Heart left ventricle (tissue), 13 donors: Measurements from ENCODE around the gene ACTN2.

Experiments
- POLR2A ChIP-seq, 2 donors: fragments of 450-650 bp; IDR thresholded peaks; one replicate each; pipeline ENCODE4 v1.6.1; 2017; ENCODE audit warnings: antibody characterized with exemption in 2 of 2, mild to moderate bottlenecking in 2 of 2, moderate library complexity in 2 of 2
- TF ChIP-seq, protein P1 (sequence below), 12 donors: fragments of 200-600 bp; sonication (generic) in 4 of 12; IDR thresholded peaks; one replicate each; pipeline versions ENCODE4 v1.5.0 to v1.8.0; 2018 to 2022; ENCODE audit warnings: antibody characterized with exemption in 12 of 12, mild to moderate bottlenecking in 5 of 12
- donor health status: ischemic (EF 13 %, LVEDD 7.1; RV severe dilation, severe dysfunction).
- donor health status: DM: no; HTN: yes; CAD: no.
- donor health status: DM: no; HTN: no; CAD: no.
- donor health status: ischemic (EF 25% LVEDD 6.9; RV normal size, moderate dysfunction).
- donor health status: ischemic (EF 25% LVEDD 5.7; RV mildly dilated, moderate dysfunction).
- donor health status: ischemic (EF 35%, LVEDD 5.7; RV mildly dilated, moderate dysfunction).
- donor health status: nonischemic (EF 11% LVEDD 7.7; RV severe dilation, severe dysfunction).
- donor health status: DM: yes; HTN: yes; CAD: no.
- donor health status: PGD.
- donor health status: ischemic (EF 29% LVEDD 5.4; RV normal size, mild dysfunction).
- donor health status: nonischemic (EF 23%, LVEDD 6.1; RV moderate dilation, normal function).

DNA sequence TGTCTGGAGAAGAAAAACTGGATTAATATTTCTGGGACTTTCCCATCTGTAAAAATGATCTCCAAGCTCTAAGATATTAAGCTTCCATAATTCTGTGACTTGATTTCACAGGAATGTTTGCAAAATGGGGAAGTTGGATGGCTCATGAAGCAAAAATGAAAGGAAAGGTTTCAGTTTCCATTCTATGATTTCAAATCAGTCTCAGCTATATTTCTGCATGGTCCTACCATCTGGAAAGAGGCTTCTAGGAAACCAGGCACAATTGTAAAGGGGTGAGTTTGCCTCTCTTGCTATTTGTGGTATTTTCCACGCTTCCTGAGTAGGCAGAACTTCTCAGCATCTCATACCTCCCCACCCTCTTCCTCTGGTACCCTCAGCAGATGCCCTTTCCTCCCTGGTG, 22.4 kb upstream of the ACTN2 start:
- no peak for TF ChIP-seq POLR2A (IDR thresholded peaks at IDR 0.05)
- TF ChIP-seq, protein P1, sequence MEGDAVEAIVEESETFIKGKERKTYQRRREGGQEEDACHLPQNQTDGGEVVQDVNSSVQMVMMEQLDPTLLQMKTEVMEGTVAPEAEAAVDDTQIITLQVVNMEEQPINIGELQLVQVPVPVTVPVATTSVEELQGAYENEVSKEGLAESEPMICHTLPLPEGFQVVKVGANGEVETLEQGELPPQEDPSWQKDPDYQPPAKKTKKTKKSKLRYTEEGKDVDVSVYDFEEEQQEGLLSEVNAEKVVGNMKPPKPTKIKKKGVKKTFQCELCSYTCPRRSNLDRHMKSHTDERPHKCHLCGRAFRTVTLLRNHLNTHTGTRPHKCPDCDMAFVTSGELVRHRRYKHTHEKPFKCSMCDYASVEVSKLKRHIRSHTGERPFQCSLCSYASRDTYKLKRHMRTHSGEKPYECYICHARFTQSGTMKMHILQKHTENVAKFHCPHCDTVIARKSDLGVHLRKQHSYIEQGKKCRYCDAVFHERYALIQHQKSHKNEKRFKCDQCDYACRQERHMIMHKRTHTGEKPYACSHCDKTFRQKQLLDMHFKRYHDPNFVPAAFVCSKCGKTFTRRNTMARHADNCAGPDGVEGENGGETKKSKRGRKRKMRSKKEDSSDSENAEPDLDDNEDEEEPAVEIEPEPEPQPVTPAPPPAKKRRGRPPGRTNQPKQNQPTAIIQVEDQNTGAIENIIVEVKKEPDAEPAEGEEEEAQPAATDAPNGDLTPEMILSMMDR (IDR thresholded peaks at IDR 0.05): no peak
